ENCODE data around the gene LYRM9. TPM values are rescaled to one million over a fixed set of nuclear protein-coding genes. Genes with fewer than 3 reads are reported as not detected.
"Not testable (repeated sequence)": the region's sequence is repeated elsewhere in the genome, so short reads cannot be mapped to it uniquely, and the experiment has no call there.

LYRM9 gene
- total RNA-seq, 1 donor from 2014 or later = 22.2 TPM

DNA sequence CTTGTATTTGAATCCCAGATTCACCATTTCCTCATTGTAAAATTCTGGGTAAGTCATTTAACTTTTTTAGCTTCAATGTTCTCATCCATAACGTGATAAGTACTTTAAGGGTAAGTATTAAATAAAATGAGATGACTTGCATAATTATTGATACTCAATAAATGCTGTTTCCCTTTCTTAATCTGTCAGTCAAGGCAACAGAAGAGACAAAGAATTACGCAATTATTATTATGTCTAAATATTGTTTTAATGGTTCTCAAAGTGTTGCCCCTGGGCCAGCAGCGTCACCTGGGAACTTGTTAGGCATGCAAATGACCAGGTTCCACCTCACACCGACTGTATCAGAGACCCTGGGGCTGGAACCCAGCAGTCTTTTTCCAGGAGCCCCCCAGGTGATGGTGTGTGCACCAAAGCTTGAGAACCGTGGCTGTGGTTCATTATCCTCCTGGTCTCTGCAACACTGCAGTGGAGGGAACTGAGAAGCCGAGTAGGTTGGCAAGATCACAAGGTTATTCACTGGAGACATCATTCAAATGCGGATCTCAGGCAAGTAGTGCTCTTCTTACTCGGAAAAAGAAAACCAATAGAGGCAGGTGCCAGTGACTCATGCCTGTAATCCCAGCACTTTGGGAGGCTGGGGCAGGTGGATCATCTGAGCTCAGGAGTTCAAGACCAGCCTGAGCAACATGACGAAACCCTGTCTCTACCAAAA lies 43.5 kb downstream of the LYRM9 start:
- Histone ChIP-seq H3K36me3 (no peaks in the 10 kb centered on the region), H3K27me3 (no peaks in the 10 kb centered on the region), H3K4me1 (no peaks in the 10 kb centered on the region), H3K4me3 (no peak overlapping the region), H3K27ac (no peak overlapping the region), H3K9me3 (no peaks in the 10 kb centered on the region)
- intact Hi-C loops (cut with DNase I) = no loop called here
- TF ChIP-seq, protein P1, sequence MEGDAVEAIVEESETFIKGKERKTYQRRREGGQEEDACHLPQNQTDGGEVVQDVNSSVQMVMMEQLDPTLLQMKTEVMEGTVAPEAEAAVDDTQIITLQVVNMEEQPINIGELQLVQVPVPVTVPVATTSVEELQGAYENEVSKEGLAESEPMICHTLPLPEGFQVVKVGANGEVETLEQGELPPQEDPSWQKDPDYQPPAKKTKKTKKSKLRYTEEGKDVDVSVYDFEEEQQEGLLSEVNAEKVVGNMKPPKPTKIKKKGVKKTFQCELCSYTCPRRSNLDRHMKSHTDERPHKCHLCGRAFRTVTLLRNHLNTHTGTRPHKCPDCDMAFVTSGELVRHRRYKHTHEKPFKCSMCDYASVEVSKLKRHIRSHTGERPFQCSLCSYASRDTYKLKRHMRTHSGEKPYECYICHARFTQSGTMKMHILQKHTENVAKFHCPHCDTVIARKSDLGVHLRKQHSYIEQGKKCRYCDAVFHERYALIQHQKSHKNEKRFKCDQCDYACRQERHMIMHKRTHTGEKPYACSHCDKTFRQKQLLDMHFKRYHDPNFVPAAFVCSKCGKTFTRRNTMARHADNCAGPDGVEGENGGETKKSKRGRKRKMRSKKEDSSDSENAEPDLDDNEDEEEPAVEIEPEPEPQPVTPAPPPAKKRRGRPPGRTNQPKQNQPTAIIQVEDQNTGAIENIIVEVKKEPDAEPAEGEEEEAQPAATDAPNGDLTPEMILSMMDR (IDR thresholded peaks at IDR 0.05) = no peak
- no peak for DNase-seq (ENCODE audit: low spot score in 2 of 2)

DNA sequence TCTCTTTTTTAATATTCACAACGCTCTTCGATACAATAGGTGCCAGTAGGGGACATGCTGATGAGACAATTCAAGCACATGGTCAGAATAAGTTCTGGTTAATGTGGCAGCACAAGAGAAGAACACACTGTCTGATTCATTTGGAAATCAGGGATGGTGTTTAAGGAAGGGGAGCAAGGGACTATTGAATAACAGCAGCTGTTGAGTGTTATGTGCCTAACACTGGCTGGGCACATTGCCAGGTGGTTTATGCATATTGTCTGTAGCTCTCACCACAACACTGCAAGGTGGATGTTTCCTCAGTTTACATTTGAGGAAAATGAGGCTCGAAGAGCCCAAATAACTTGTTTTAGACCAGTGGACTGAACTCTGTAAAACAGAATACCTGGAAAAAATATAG lies 44.2 kb downstream of the LYRM9 start:
- Histone ChIP-seq H3K27me3 (no peaks in the 10 kb centered on the region), H3K36me3 (no peaks in the 10 kb centered on the region), H3K4me3 (no peak overlapping the region), H3K4me1 (no peaks in the 10 kb centered on the region), H3K9me3 (no peaks in the 10 kb centered on the region), H3K27ac (no peak overlapping the region)
- intact Hi-C loops (cut with DNase I) = no loop called here
- DNase-seq (ENCODE audit: low spot score in 2 of 2) = no peak
- TF ChIP-seq, protein P1 (IDR thresholded peaks at IDR 0.05) = no peak

DNA sequence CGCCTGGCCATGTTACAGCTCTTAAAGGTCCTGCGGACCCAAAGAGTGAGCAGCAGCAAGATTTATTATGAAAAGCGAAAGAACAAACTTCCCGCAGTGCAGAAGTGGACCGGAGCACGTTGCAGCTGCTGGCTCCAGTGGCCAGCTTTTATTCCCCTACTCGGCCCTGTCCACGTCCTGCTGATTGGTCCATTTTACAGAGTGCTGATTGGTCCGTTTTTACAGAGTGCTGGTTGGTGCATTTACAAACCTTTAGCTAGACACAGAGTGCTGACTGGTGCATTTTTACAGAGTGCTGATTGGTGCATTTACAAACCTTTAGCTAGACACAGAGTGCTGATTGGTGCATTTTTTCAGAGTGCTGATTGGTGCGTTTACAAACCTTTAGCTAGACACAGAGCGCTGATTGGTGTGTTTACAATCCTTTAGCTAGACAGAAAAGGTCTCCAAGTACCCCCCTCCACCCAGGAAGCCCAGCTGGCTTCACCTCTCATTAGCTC lies 46.3 kb downstream of the LYRM9 start:
- H3K4me1 ChIP-seq; DNase-seq (ENCODE audit: low spot score in 2 of 2); H3K4me3 ChIP-seq; intact Hi-C loops (cut with DNase I); H3K27me3 ChIP-seq; H3K9me3 ChIP-seq; H3K27ac ChIP-seq; H3K36me3 ChIP-seq: not testable (repeated sequence)

DNA sequence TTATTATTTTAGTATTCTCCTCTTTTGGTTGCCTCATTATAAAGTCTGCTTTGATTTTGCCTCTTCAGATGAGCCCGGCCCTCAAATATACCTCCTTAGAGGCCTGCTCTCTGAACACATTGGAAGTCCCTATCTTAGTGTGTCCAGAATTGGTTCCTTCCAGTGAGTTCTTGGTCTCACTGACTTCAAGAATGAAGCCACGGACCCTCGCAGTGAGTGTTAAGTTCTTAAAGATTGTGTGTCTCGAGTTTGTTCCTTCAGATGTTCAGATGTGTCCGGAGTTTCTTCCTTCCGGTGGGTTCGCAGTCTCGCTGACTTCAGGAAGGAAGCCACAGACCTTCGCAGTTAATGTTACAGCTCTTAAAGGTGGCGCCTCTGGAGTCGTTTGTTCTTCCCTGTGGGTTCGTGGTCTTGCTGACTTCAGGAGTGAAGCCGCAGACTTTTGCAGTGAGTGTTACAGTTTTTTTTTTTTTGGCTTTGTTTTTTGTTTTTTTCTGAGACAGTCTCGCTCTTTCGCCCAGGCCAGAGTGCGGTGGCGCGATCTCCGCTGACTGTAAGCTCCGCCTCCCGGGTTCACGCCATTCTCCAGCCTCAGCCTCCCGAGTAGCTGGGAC lies 47.0 kb downstream of the LYRM9 start:
- Histone ChIP-seq H3K36me3 (no peaks in the 10 kb centered on the region), H3K9me3 (no peaks in the 10 kb centered on the region), H3K27ac (no peak overlapping the region), H3K4me1 (no peaks in the 10 kb centered on the region), H3K27me3 (no peaks in the 10 kb centered on the region), H3K4me3 (no peak overlapping the region)
- intact Hi-C loops (cut with DNase I) = no loop called here
- TF ChIP-seq, protein P1 (IDR thresholded peaks at IDR 0.05) = no peak
- DNase-seq (ENCODE audit: low spot score in 2 of 2) = no peak

DNA sequence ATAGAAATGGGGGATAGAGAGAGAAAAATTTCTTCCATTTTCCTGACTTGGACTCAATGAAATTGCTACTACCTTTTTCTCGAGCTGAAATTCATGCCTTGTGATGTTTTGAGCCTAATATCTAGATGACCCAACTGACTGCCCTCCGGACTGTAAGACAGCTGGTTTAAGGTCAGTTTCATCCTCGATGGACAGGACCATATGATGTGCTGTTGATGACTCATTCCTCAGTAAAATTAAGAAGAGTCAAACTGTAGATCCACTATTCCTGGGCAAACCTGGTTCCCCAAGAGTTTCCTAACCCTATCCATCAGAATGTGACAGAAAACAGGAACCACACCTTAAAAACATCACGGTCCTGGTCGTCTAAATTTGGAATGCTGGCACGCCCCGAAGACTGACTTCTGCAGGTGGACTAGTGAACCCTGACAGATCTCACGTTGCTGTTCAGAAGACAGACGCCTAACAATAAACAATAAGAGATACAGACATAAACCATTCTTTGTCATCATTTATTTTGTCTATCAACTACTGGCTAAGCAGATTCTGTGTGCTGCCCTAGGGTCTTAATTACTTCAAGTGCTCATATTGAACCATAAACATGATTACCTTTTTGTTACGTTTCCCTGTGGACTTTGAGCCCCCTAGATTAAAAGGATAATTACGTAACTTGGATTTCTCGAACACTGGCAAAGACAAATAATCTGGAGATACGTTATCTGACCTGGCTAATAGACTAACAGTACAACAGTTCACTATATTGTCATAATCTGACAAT lies 47.7 kb downstream of the LYRM9 start:
- intact Hi-C loops (cut with DNase I) = no loop called here
- Histone ChIP-seq H3K4me1 (no peaks in the 10 kb centered on the region), H3K36me3 (no peaks in the 10 kb centered on the region), H3K27ac (no peak overlapping the region), H3K9me3 (no peaks in the 10 kb centered on the region), H3K4me3 (no peak overlapping the region), H3K27me3 (no peaks in the 10 kb centered on the region)
- TF ChIP-seq, protein P1 (IDR thresholded peaks at IDR 0.05) = no peak
- no peak for DNase-seq (ENCODE audit: low spot score in 2 of 2)

DNA sequence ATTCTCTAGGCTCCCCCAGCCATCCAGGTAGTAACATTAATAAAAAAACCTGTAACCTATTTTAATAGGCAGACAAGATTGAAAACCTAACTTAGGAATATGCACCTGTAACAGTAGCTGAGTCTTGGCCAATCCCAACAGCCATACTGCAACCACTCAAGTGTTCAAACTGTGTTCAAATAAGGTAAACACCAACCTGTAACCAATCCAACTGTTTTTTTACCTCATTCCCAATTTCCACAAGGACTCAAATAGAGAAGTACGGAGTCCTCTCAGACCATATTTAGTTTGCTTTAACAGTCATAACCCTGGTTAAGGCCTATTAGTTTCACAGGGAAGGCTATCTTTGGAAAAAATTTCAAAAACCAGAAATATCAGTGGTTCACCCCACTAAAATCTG lies 52.5 kb downstream of the LYRM9 start:
- no peak overlapping the region for H3K27ac ChIP-seq
- no peaks in the 10 kb centered on the region for H3K27me3 ChIP-seq
- DNase-seq (ENCODE audit: low spot score in 2 of 2) = no peak
- intact Hi-C loops (cut with DNase I) = no loop called here
- TF ChIP-seq, protein P1 (IDR thresholded peaks at IDR 0.05) = no peak
- no peaks in the 10 kb centered on the region for H3K4me1 ChIP-seq
- no peaks in the 10 kb centered on the region for H3K36me3 ChIP-seq
- H3K4me3 ChIP-seq = no peak overlapping the region
- no peaks in the 10 kb centered on the region for H3K9me3 ChIP-seq

DNA sequence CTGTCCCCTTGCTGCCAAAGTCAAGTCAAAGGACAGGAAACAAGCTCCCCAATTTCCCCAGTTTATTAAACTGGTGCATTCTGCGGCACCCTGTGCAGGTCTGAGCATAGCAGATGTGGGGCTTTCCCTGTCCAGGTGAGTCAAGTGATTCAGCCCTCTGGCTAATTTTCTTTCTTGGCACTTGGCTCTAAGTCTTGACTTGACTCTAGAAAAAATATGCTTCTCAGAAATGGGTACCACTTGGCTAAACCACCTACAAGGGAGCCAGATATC lies 52.8 kb downstream of the LYRM9 start:
- DNase-seq (ENCODE audit: low spot score in 2 of 2); intact Hi-C loops (cut with DNase I); H3K9me3 ChIP-seq: not testable (repeated sequence)

DNA sequence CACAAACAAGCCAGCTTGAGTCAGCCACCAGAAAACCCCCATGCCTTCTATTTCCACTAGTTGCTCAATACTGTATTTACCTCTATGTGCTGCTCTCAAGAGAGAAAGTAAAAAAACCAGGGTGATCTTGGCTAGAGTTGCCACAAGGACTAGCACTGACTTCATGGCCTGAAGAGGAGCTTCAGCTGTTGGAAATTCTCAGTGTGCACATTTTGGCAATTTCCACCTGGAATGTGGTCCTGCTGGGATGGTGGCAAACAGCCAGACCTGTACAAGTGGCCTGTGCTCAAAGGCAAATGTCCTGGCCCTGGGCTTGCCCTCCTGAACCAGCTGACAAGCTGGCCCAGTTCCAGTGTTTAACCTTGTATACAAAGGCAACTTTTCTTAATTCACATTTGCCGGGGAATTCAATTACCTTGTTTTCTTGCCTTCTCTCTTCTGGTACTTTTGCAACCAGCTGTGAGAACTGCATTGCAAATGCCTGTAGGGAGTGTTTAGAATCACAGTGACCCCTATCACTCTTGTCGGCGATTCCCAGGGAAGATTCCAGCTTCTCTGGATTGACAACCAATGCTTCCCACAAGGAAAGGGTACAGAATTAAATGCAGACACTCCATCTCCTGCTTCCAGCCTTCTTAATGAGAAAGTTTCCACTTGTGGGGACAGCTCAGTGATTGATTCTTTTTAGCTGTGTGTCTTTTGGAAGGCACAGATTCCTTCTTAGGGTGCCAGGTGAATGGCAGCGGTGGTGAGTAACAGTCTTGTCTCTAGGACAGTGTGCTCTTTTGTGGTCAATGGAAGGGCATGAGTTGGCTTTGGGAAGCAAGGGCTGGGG lies 53.4 kb downstream of the LYRM9 start:
- H3K4me1 ChIP-seq; H3K9me3 ChIP-seq; H3K4me3 ChIP-seq; H3K27ac ChIP-seq; H3K36me3 ChIP-seq; intact Hi-C loops (cut with DNase I); DNase-seq (ENCODE audit: low spot score in 2 of 2); H3K27me3 ChIP-seq: not testable (repeated sequence)

More for the DNA sequence above, 52.8 kb downstream of the LYRM9 start:
- not testable (repeated sequence) for H3K27ac ChIP-seq, H3K36me3 ChIP-seq, H3K4me3 ChIP-seq, H3K4me1 ChIP-seq, H3K27me3 ChIP-seq

Measured in ascending aorta (tissue), 2 donors.